ENCODE data around the gene MRPL22. TPM values are rescaled to one million over a fixed set of nuclear protein-coding genes. Genes with fewer than 3 reads are reported as not detected.

Gene MRPL22
- total and polyA plus RNA-seq, 2 donors (not counting 3 experiments of a cell fraction or from before 2014, with no cell fraction given) = 66.9 to 112 TPM

GRCh38 chr5:154917757-154918156 is 23.1 kb upstream of the MRPL22 start:
- DNase-seq (ENCODE audit: low read depth, low spot score) (no peak), FAIRE-seq (no peak)
- Histone ChIP-seq H2AFZ (ENCODE audit: low read depth, low read length) (no peak overlapping the region), H3K4me1 (ENCODE audit: control insufficient read depth, extremely low read depth, insufficient read depth, low read length) (no peaks in the 10 kb centered on the region), H3K79me2 (ENCODE audit: control insufficient read depth, insufficient read depth, low read length) (no peaks in the 10 kb centered on the region), H3K9me3 (replicated peaks; ENCODE audit: control insufficient read depth, insufficient read depth, low read length) (no peaks in the 10 kb centered on the region), H3K4me3 (replicated peaks in 1 of 3; ENCODE audit: insufficient read depth in 1 of 3, low read depth in 1 of 3, low read length in 3 of 3) (no peak overlapping the region), H3K9me1 (replicated peaks; ENCODE audit: control insufficient read depth, extremely low read depth, insufficient read depth, low read length) (no peaks in the 10 kb centered on the region), H3K27ac (ENCODE audit: insufficient read depth, low read depth, low read length) (no peak overlapping the region), H3K36me3 (ENCODE audit: control insufficient read depth in 2 of 2, extremely low read depth in 1 of 2, insufficient read depth in 2 of 2, low read length in 2 of 2) (peaks cover under 1 to 12% of the 10 kb centered on the region in 2 experiments), H3K4me2 (ENCODE audit: insufficient read depth, low read length) (no peak overlapping the region), H3K27me3 (ENCODE audit: control insufficient read depth in 2 of 2, insufficient read depth in 2 of 2, low read length in 2 of 2) (no peaks in the 10 kb centered on the region), H3K9ac (replicated peaks; ENCODE audit: extremely low read depth, insufficient read depth, low read length) (no peak overlapping the region), H4K20me1 (replicated peaks; ENCODE audit: control insufficient read depth, extremely low read depth, insufficient read depth, low read length) (no peaks in the 10 kb centered on the region)
- ChIA-PET CTCF (interaction anchor here (1.1 to 2.5 kb wide), 4 partner anchors 10 to 267 kb away, joined by 3 to 9 read pairs (median 4); no protein-coding TSS in a partner anchor), POLR2A (no interaction called here)
- TF ChIP-seq POLR2AphosphoS5 (IDR thresholded peaks at IDR 0.05; ENCODE audit: insufficient read depth, low read depth, low read length) = no peak
- no peak for TF ChIP-seq GATA2 (IDR thresholded peaks at IDR 0.05; ENCODE audit: insufficient read depth, insufficient read length, low read depth, low read length)
- TF ChIP-seq, protein P1, sequence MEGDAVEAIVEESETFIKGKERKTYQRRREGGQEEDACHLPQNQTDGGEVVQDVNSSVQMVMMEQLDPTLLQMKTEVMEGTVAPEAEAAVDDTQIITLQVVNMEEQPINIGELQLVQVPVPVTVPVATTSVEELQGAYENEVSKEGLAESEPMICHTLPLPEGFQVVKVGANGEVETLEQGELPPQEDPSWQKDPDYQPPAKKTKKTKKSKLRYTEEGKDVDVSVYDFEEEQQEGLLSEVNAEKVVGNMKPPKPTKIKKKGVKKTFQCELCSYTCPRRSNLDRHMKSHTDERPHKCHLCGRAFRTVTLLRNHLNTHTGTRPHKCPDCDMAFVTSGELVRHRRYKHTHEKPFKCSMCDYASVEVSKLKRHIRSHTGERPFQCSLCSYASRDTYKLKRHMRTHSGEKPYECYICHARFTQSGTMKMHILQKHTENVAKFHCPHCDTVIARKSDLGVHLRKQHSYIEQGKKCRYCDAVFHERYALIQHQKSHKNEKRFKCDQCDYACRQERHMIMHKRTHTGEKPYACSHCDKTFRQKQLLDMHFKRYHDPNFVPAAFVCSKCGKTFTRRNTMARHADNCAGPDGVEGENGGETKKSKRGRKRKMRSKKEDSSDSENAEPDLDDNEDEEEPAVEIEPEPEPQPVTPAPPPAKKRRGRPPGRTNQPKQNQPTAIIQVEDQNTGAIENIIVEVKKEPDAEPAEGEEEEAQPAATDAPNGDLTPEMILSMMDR (IDR thresholded peaks at IDR 0.05; ENCODE audit: extremely low read depth in 1 of 2, insufficient read depth in 1 of 2, low read depth in 1 of 2, low read length in 2 of 2) = no peak
- TF ChIP-seq JUN (IDR thresholded peaks at IDR 0.05; ENCODE audit: borderline replicate concordance, insufficient read depth, insufficient read length, low read depth) = no peak
- TF ChIP-seq EZH2 (IDR thresholded peaks at IDR 0.05; ENCODE audit: borderline replicate concordance, low read depth, low read length, severe bottlenecking) = no peak
- TF ChIP-seq MYC (IDR thresholded peaks at IDR 0.05; ENCODE audit: low read depth, low read length) = no peak
- TF ChIP-seq MAX (IDR thresholded peaks at IDR 0.05; ENCODE audit: insufficient read depth, insufficient read length) = no peak
- no peak for TF ChIP-seq POLR2A (IDR thresholded peaks at IDR 0.05; ENCODE audit: low read depth, low read length)
- no peak for TF ChIP-seq FOS (IDR thresholded peaks at IDR 0.05; ENCODE audit: borderline replicate concordance, insufficient read depth, low read length)
- BruUV-seq (replicated peaks) = no TSS peak
- intact Hi-C loops (cut with micrococcal nuclease) (no loop called here), dilution Hi-C loops (cut with MboI; ENCODE audit: extremely low pct_ligation_motif_present, low sequenced_read_pairs) (no loop called here)

Measured in endothelial cell of umbilical vein (primary cell).